DND-41 (cell line): ENCODE results near the gene NCAPD3.

Experiments
- ATAC-seq: fragments of 200-7000 bp; cut with Tn5 transposase; 3 replicates; pipeline ENCODE4 v1.9.1; 2021; ENCODE audit warnings: low read depth; ENCODE audit not compliant: insufficient read depth
- DNase-seq: peaks from one replicate; pipeline ENCODE4 v3.0.0-alpha.2; 2020
- H2AFZ ChIP-seq: 2 replicates; pipeline ENCODE4 v1.6.0; 2012; ENCODE audit warnings: low read depth, low read length
- H3K27ac ChIP-seq: 2 replicates; pipeline ENCODE4 v1.5.1; 2012; ENCODE audit warnings: low read length, inconsistent platforms
- H3K27me3 ChIP-seq: fragments of 200-600 bp; sonication (generic); 2 replicates; pipeline ENCODE4 v1.6.0; 2012; ENCODE audit warnings: low read length, mild to moderate bottlenecking, inconsistent platforms; ENCODE audit not compliant: insufficient read depth, poor library complexity
- H3K36me3 ChIP-seq: 2 replicates; pipeline ENCODE4 v1.5.1; 2012; ENCODE audit warnings: low read length, inconsistent platforms; ENCODE audit not compliant: insufficient read depth
- H3K4me1 ChIP-seq: 2 replicates; pipeline ENCODE4 v1.5.1; 2012; ENCODE audit warnings: mild to moderate bottlenecking, low read length; ENCODE audit not compliant: insufficient read depth
- H3K4me2 ChIP-seq: 2 replicates; pipeline ENCODE4 v1.6.0; 2012; ENCODE audit warnings: mild to moderate bottlenecking, moderate library complexity, low read length, inconsistent platforms; ENCODE audit not compliant: insufficient read depth
- H3K4me3 ChIP-seq, 2 experiments: fragments of 200-600 bp in 1 of 2; shearing (Covaris generic) in 1 of 2; 2 replicates each; pipeline ENCODE4 v1.5.1; 2012 to 2016; ENCODE audit warnings: inconsistent platforms in 2 of 2, low read length in 2 of 2, mild to moderate bottlenecking in 2 of 2, low read depth in 1 of 2, moderate library complexity in 1 of 2
- H3K79me2 ChIP-seq: 2 replicates; pipeline ENCODE4 v1.6.0; 2012; ENCODE audit warnings: low read length, inconsistent platforms; ENCODE audit not compliant: insufficient read depth
- H3K9ac ChIP-seq: 2 replicates; pipeline ENCODE4 v1.6.0; 2012; ENCODE audit warnings: low read depth, mild to moderate bottlenecking, inconsistent platforms, low read length, moderate library complexity
- H3K9me3 ChIP-seq: 2 replicates; pipeline ENCODE4 v1.5.1; 2012; ENCODE audit warnings: low read length, moderate library complexity, mild to moderate bottlenecking, inconsistent platforms; ENCODE audit not compliant: insufficient read depth, severe bottlenecking
- H4K20me1 ChIP-seq: 2 replicates; pipeline ENCODE4 v1.6.0; 2012; ENCODE audit warnings: low read length; ENCODE audit not compliant: insufficient read depth
- CTCF ChIP-seq: IDR thresholded peaks from 2 replicates; pipeline ENCODE4 v1.5.1; 2012; ENCODE audit warnings: borderline replicate concordance, low read length, moderate library complexity, mild to moderate bottlenecking; ENCODE audit not compliant: poor library complexity, severe bottlenecking; ENCODE audit errors: extremely low read depth
- EZH2 ChIP-seq: IDR thresholded peaks from 3 replicates; pipeline ENCODE4 v1.6.1; 2012; ENCODE audit warnings: borderline replicate concordance, low read depth, mild to moderate bottlenecking, moderate library complexity, low read length, inconsistent platforms; ENCODE audit not compliant: severe bottlenecking

NCAPD3 gene

GRCh38 chr11:134125507-134125906 is 98.3 kb downstream of the NCAPD3 start:
- H4K20me1 ChIP-seq: peaks cover 5% of the 10 kb centered on the region; the same call in 1 of the 2 replicates
- DNase-seq: no peak
- no peak overlapping the region for H3K4me2 ChIP-seq
- H3K27ac ChIP-seq: no peak overlapping the region
- TF ChIP-seq EZH2 (no peak), CTCF (no peak)
- H3K36me3 ChIP-seq: no peaks in the 10 kb centered on the region
- peaks cover 3% of the 10 kb centered on the region for H3K9me3 ChIP-seq
- no peaks in the 10 kb centered on the region for H3K27me3 ChIP-seq
- H2AFZ ChIP-seq: no peak overlapping the region
- no peaks in the 10 kb centered on the region; the same call in 1 of the 2 replicates for H3K79me2 ChIP-seq
- H3K4me3 ChIP-seq: no peak overlapping the region
- ATAC-seq: no peak
- H3K4me1 ChIP-seq: peaks cover 10% of the 10 kb centered on the region
- H3K9ac ChIP-seq: no peak overlapping the region

- DNase-seq (no peak), ATAC-seq (no peak)
- Histone ChIP-seq H3K27ac (no peak overlapping the region), H3K4me3 (no peak overlapping the region), H3K36me3 (no peaks in the 10 kb centered on the region), H3K4me2 (no peak overlapping the region), H3K9me3 (peaks cover 2% of the 10 kb centered on the region), H3K79me2 (no peaks in the 10 kb centered on the region; the same call in 1 of the 2 replicates), H2AFZ (no peak overlapping the region), H3K27me3 (no peaks in the 10 kb centered on the region), H3K9ac (no peak overlapping the region), H3K4me1 (peaks cover 10% of the 10 kb centered on the region), H4K20me1 (peaks cover 5% of the 10 kb centered on the region; the same call in 1 of the 2 replicates)
- TF ChIP-seq EZH2 (no peak), CTCF (no peak)
Measured at GRCh38 chr11:134124660-134125451, 98.9 kb downstream of the NCAPD3 start.

- Histone ChIP-seq H3K36me3 (no peaks in the 10 kb centered on the region), H3K4me1 (peaks cover 3% of the 10 kb centered on the region; the same call in 1 of the 2 replicates), H2AFZ (no peak overlapping the region), H3K9me3 (no peaks in the 10 kb centered on the region), H3K27me3 (no peaks in the 10 kb centered on the region), H4K20me1 (peaks cover 5% of the 10 kb centered on the region; the same call in 1 of the 2 replicates), H3K27ac (no peak overlapping the region), H3K79me2 (no peaks in the 10 kb centered on the region; the same call in 1 of the 2 replicates), H3K4me3 (no peak overlapping the region), H3K9ac (no peak overlapping the region), H3K4me2 (no peak overlapping the region)
- TF ChIP-seq CTCF (no peak), EZH2 (no peak)
- ATAC-seq (no peak), DNase-seq (no peak)
Measured at GRCh38 chr11:134120921-134121526, 102.7 kb downstream of the NCAPD3 start.
